Measurements from ENCODE around the gene MESD.
A peak's percentile ranks its signal among the peaks of the same experiment; 100 is the strongest.

MESD gene

DNA sequence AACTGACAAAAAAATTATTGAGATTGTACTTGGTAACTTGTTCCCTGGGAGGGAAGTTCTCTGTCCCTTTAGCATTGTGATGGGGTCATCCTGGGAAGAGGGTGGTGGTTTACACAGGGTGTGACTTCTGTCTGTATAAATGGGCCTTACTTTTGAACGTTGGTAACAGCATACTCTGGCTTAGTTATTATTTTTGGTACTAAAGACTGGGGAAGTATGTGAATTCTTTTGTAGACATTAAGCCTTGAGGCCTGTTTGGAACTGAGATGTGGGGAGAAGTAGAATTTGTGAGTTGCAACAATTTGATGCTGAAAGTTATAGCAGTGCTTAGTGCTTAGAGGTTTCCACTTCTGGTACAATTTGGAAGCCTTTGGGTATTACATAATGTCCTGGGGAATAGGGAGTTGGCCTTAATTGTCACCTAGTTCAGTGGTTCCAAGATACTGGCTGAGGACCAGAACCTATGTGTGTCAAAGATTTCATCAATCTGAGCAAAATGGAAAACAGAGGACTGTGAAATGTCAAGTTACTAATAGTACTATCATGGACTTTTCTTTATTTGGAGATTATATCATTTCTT is 27.0 kb upstream of the MESD start:
- DNase-seq = no peak
- in situ Hi-C loops (cut with MboI; ENCODE audit: low pct_unique_long_range_greater_than_20kb, low sequenced_read_pairs) = no loop called here

DNA sequence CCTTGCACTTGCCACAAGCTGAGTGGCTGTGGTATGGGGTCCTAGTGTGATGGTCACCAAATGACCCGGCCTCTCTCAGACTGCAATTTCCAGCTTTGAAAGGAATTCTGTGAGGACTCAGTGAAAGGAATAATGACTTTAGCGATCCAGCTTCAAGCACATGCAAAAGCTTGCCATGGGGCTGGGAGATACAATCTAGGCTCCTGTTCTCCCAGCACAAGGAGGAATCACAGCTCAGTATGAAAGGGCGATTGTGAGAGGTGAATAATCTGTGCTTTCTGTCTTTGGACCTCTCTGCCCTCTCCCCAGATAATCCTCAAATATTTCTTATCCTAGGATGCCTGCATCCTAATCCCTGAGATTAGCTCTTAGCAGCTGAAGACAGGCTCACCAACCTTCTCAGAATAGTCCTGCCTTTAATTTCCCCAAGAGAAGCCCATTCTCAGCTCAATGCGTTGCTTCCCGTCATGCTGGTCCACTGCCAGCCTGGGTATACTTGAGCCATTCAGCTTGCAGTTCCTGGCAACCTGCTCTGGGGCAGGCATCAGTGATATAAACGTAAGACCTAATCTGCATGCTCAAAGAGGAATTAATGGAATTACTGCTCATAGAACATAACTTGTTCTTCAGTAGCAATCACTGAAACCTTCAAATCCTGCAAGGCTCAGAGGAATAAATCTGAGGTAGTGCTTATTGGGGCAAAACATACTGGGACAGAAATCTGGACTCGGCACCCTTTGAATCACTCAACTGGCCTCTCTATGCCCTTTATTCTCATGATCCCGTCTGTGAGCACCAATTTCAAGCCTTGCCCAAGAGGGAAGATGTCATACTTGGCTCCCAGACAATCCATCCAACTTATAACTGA is 26.2 kb upstream of the MESD start:
- in situ Hi-C loops (cut with MboI; ENCODE audit: low pct_unique_long_range_greater_than_20kb, low sequenced_read_pairs) = no loop called here
- no peak for DNase-seq

DNA sequence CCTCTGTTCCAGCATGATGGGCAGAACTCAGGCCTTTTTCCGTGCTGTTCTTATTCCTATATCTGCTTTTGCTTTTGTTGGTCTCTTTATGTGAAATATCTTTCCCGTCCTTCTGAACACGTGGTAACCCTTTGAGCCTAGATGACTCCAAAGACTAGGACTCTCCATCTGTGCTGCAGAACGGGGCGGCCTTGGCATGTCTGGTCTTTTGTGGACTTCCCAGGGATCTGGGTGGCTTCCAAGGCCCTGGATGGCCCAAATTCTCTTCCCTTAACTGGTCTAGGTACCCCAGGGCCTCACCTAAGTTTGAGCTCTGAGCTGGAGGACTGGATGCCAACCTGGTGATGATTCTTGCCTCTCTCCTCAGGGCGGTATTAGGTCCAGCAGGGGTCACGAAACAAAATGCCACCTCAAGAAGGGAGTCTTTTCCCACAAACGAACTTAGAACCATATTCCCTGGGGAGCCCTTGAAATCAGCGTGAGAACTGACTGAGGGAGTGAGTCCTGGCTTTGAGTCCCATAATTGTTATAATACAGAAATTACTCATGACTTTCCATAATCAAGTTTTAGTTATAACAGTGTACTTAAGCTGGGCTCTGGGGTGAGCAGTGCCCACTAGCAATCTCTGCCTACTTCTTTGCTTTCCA is 25.0 kb upstream of the MESD start:
- in situ Hi-C loops (cut with MboI; ENCODE audit: low pct_unique_long_range_greater_than_20kb, low sequenced_read_pairs) = no loop called here
- DNase-seq = no peak

DNA sequence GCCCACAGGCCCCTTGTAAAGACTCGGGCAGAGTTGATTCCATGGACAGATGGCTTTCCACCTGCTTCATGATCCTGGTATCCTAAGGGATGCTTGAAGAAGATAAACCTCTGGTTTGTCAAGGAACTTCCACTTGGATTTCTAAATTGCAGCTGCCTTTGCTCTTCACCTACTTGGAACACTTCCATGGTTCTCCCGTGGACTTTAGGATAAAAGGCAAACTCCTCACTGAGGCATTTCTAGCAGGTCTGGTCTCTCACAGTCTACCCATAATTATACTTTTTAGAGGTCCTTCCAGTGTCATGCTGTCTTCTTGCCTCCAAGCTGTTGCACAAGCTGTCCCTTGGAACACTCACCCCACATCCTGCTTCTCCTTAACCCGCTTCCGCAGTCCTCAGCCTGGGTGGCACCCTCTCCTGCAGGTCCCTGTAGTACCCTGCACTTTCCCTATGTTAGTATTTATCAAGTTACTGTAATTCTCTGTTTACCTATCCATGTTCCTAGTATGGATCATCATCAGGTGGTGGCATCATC is 23.8 kb upstream of the MESD start:
- no peak for DNase-seq
- in situ Hi-C loops (cut with MboI; ENCODE audit: low pct_unique_long_range_greater_than_20kb, low sequenced_read_pairs) = no loop called here

DNA sequence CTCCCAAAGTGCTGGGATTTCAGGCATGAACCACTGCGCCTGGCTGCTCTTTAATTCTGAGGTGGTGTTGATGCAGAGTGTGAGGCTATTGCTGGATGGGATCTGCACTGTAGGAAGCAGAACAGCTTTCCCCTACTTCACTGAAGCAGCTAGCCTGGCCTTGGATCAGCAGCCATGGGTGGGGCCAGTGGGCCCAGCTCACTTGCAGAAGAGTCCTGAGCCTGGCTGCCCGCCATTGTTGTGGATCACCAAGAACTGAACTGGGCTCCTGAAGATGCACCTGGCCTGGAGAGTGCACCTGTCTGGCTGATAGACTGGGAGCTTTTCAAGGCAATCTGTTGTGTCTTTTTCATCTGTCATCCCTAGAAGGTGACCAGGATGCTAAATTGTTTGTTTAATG is 23.0 kb upstream of the MESD start:
- in situ Hi-C loops (cut with MboI; ENCODE audit: low pct_unique_long_range_greater_than_20kb, low sequenced_read_pairs) = no loop called here
- no peak for DNase-seq

DNA sequence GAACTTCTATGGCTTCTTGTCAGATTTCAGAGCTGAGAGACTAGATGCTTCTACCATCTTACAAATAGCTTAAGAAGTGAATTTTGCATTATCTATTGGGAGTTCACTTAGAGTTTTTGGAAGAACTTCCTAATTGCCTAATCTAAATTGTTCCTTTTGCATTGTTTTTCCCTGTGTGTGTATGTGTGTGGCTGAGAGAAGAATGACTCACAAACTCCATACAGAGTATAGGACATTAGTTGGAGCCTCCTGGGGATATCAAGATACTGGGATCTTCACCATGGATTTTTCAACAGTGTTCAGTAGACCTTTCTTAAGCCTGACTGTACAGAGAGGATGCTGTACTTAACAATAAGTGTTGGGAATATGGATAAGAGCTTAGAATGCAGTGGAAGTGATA is 22.0 kb upstream of the MESD start:
- DNase-seq = no peak
- in situ Hi-C loops (cut with MboI; ENCODE audit: low pct_unique_long_range_greater_than_20kb, low sequenced_read_pairs) = no loop called here

DNA sequence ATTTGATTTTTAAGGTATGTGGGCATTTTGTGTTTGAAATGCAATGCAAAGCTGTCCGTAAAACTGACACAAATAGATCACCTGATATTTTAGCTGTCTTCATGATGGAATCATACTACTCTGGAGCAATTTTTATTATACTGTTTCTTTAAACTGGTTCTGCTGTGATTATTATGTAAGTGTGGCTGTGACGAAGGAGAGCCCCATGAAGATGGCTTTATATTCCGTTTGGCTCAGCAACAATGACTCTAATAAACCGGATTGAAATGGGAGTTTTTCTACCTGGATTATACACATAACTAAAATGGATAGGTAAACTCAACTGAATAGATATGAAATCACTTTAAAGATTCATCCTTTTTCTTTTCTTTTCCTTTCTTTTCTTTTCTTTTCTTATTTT is 20.5 kb upstream of the MESD start:
- DNase-seq = no peak
- in situ Hi-C loops (cut with MboI; ENCODE audit: low pct_unique_long_range_greater_than_20kb, low sequenced_read_pairs) = no loop called here

DNA sequence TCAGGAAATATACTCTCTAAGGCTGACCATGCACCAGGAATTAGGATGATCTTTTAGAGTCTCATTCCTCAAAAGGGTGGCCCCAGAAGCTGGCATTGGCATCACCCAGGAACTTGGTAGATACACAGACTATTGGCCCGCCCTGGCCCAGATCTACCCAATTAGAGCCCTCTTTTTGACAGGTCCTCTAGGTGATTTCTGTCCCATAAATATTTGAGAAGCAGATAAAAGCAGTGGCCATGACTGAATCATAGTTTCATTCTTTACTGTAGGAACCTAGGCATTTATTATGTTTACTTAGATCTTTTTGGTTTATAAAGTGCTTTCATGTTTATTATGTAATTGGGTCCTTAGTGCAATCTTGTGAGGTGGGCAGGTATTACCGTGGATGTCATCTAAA is 18.7 kb upstream of the MESD start:
- no peak for DNase-seq
- in situ Hi-C loops (cut with MboI; ENCODE audit: low pct_unique_long_range_greater_than_20kb, low sequenced_read_pairs) = no loop called here

DNA sequence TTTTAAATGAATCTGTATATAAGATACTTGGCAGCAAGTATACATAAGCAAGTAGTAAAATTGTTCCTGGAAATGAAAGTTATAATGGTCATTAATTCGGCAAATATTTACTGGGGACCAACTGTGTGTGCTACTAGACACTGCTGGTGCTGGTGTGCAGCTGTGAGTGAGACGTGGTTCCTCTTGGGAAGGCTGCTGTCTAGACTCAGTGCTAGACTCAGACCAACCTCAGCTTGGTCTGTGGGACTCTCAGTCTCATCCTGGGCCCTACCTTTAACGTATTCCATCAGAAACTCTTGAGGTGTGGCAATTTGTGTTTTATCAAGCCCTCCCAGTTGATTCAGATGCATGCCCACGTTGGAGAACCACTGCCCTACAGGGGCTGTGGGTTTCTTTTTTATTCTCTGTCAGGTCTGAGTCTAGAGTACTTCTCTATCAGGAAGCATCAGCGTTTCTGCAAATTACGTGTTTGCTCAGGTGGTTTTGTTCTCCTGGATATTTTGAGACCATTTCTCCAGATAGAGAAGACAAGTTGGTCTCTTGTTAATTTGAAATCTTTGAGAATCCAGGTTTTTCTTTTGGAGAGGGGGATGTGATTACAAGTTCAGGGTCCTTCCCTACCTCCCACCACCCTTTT is 17.9 kb upstream of the MESD start:
- in situ Hi-C loops (cut with MboI; ENCODE audit: low pct_unique_long_range_greater_than_20kb, low sequenced_read_pairs) = no loop called here
- DNase-seq = no peak

DNA sequence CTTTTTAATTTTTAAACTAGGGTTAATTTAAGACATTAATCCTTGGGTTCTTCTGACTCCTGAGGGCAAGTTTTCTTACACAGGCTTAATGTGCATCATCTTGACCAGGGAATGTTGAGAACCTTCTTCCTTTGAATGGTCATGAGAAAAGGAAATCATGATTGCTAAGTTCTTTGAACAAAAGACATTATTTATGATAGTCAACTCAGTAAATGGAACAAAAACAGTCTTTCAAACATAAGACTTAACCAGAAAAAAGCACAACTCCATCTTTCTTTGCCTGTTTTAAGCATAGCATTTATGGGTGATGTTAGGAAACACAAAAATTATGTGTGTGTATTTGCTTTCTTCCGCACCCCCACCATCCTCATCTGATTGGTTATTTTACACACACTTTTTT is 16.5 kb upstream of the MESD start:
- DNase-seq = no peak
- in situ Hi-C loops (cut with MboI; ENCODE audit: low pct_unique_long_range_greater_than_20kb, low sequenced_read_pairs) = no loop called here

DNA sequence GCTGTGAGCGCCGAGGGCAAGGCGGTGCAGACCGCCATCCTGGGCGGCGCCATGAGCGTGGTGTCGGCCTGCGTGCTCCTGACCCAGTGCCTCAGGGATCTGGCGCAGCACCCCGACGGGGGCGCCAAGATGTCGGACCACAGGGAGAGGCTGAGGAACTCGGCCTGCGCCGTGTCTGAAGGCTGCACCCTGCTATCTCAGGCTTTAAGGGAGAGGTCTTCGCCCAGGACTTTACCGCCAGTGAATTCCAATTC is 13.4 kb upstream of the MESD start:
- DNase-seq = no peak
- in situ Hi-C loops (cut with MboI; ENCODE audit: low pct_unique_long_range_greater_than_20kb, low sequenced_read_pairs) = no loop called here

DNA sequence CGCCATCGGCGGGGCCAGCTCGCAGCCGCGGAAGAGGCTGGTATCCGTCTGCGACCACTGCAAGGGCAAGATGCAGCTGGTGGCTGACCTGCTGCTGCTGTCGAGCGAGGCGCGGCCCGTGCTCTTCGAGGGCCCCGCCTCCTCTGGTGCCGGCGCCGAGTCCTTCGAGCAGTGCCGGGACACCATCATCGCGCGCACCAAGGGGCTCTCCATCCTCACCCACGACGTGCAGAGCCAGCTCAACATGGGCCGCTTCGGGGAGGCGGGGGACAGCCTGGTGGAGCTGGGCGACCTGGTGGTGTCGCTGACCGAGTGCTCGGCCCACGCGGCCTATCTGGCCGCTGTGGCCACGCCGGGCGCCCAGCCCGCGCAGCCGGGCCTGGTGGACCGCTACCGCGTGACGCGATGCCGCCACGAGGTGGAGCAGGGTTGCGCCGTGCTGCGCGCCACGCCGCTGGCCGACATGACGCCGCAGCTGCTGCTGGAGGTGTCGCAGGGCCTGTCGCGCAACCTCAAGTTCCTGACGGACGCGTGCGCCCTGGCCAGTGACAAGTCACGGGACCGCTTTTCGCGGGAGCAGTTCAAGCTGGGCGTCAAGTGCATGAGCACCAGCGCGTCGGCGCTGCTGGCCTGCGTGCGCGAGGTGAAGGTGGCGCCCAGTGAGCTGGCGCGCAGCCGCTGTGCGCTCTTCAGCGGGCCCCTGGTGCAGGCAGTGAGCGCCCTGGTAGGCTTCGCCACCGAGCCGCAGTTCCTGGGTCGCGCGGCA is 12.9 kb upstream of the MESD start:
- in situ Hi-C loops (cut with MboI; ENCODE audit: low pct_unique_long_range_greater_than_20kb, low sequenced_read_pairs) = no loop called here
- no peak for DNase-seq

DNA sequence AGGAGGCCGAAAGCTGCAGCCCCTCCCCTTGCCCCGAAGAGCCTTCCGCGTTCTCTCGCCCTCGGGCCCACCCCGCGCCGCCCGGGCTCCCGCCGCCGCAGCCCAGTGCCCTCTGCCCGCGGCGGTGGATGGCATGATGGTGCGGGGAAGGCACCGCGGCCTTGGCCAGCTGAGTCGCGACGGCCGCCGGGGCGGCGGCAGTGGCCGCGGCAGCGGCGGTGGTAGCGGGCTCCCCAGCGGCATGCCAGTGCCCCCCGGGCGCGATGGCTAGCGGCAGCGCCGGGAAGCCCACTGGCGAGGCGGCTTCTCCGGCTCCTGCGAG is 12.4 kb upstream of the MESD start:
- in situ Hi-C loops (cut with MboI; ENCODE audit: low pct_unique_long_range_greater_than_20kb, low sequenced_read_pairs) = no loop called here

DNA sequence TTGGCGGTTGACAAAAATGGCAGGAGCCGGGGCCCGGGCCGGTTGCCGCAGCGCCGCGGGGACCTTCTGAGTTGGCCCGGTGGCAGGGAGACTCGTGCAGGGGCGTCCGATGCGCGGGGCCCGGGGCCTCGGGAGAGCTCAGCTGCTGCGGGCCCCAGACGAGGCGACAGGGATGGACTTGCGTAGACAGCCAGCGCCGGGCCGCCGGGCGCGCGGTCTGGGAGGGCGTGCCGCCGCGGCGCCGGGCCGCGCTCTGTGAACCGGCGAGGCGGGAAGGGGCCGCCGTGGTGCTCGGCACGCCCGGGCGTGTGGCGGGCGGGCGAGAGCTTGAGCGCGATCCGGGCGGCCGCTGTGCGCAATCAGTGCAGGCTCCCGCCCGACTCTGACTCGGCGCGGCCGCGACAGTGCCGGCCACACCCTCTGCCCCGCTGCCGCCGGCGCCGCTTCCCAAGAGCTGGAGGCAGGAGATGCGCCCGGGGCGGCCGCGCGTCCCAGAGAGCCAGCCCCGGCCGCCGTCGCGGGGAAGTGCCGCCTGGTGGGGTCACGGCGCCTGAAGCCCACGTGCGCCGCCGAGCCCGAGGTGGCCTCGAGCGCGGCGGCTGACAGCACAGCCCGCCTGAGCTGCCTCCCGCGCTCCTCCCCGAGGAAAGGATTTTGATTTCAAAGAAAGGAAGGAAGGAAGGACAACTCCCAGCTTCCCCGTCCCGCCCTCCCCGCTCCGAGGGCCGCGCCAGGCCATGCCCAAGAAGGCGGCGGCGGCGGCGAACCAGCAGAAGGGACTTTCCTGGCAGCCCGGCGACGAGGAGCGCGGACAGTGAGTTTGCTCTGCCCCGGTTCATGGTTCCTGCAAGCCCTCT is 11.8 kb upstream of the MESD start:
- DNase-seq = peak; percentile 66
- in situ Hi-C loops (cut with MboI; ENCODE audit: low pct_unique_long_range_greater_than_20kb, low sequenced_read_pairs) = no loop called here

More for the DNA sequence above, 12.4 kb upstream of the MESD start:
- no peak for DNase-seq

DNA sequence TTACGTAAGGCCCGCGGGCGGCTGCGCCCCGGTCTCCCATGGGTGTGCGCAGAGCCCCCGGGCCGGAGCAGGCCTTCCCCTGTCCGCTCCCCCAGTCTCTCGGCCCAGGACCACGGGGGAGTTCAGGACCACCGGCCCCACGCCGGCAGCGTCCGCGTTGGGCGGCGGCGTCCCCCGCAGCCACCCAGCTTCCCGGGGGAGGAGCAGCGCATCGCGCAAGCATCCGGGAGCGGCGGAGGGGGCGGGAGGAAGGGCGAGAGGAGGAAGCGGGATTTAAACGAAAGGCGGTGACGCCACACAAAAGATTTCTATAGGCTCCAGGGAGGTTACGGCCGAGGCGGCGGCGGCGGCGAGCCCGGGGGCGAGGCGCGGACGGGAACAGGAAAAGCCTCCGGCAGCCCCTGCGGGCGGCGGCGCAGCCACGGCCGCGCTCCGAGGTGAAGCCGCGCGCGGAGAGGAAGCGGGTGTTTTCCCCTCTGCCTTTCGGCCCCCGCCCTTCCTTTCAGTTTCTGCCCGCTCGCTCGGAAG is 11.1 kb upstream of the MESD start, which contains the start of gene TLNRD1:
TSS of gene TLNRD1 (plus strand) at position 300 of the 528 bp plus-strand sequence. CDS start 1,349 bp downstream, outside the sequence.
- DNase-seq = peak; percentile 94
- in situ Hi-C loops (cut with MboI; ENCODE audit: low pct_unique_long_range_greater_than_20kb, low sequenced_read_pairs) = no loop called here

DNA sequence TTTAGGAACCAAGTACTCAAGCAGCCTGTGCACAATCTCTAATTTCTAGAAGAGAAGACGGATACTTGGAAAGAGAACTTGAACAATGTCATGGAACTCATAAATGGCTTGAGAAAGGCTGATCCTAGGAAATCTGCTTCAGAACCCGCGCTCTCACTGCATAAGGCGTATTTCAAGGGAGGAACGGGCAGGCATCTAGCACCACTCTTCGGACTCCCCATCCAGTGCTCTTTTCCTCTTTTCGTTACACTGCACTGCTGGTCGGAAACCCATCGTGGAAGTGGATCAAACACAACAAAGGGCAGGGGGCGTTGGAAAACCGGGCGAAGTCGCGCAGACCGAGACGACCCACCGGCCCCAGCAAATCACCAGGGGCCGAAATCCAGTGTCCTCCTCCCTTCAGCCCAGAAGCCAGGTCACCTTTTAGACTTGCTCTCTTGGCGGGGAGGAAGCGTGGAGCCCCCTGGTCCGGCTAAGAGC is 10.6 kb upstream of the MESD start:
- in situ Hi-C loops (cut with MboI; ENCODE audit: low pct_unique_long_range_greater_than_20kb, low sequenced_read_pairs) = no loop called here
- DNase-seq = no peak

DNA sequence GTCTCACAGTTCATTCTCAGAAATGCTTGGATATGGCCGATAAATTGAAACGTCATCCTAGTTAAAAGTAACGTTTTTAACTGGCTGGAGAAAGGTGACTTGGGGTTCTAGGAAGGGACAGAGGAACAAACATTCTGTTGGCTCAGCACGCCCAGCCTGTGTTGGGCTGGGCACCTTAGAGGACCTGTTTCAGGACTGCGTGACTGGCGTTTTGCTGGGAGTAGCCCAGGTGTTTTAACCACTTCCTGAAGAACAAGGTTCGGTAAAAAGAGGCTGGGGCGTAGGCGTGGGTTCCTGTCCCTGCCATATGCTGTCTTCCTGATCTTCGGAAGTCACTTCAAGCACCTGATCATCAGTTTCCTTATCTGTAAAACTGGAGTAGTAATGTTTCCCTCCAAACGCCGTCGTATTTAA is 10.0 kb upstream of the MESD start:
- peak; percentile 86 for DNase-seq
- in situ Hi-C loops (cut with MboI; ENCODE audit: low pct_unique_long_range_greater_than_20kb, low sequenced_read_pairs) = loop anchor here (10.0 kb wide), 1 partner anchor 265 kb away; no protein-coding TSS in a partner anchor

DNA sequence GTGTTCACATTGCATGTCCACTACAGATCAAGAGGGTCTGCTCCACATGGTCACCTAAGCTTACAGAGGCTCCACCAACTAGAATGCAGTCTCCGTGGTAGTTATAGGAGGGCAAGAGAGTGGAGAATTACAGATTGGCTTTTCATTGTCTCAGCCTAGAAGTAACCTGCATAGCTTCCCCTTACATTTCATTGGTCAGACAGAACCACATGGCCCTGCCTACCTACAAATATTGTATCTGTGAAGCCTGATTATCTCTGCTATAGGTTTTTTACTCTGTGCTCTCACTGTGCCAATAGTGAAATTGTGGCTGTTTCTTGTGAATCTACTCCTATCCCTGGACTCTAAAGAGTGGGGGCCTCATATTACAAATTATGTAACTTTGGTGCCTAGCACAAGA is 8.6 kb upstream of the MESD start:
- no peak for DNase-seq
- in situ Hi-C loops (cut with MboI; ENCODE audit: low pct_unique_long_range_greater_than_20kb, low sequenced_read_pairs) = loop anchor here (10.0 kb wide), 1 partner anchor 267 kb away; no protein-coding TSS in a partner anchor
